GM18502 (cell line): ENCODE data around the gene CCND1.

Experiments
- ATAC-seq: cut with Tn5 transposase; IDR thresholded peaks from one replicate; pipeline ENCODE4 v1.9.1; 2021; ENCODE audit warnings: mild to moderate bottlenecking; ENCODE audit not compliant: unreplicated experiment, poor library complexity

CCND1 gene

DNA sequence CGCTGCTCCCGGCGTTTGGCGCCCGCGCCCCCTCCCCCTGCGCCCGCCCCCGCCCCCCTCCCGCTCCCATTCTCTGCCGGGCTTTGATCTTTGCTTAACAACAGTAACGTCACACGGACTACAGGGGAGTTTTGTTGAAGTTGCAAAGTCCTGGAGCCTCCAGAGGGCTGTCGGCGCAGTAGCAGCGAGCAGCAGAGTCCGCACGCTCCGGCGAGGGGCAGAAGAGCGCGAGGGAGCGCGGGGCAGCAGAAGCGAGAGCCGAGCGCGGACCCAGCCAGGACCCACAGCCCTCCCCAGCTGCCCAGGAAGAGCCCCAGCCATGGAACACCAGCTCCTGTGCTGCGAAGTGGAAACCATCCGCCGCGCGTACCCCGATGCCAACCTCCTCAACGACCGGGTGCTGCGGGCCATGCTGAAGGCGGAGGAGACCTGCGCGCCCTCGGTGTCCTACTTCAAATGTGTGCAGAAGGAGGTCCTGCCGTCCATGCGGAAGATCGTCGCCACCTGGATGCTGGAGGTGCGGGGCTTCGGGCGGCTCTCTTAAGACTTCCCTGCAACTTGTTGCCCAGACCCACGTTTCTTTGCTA, at the start of gene CCND1:
Gene CCND1 (plus strand): TSS at position 162 of the 587 bp plus-strand sequence. CDS start 158 bp downstream, at position 320.
- ATAC-seq = no peak

GRCh38 chr11:69592986-69593650, 47.8 kb upstream of the CCND1 start:
- no peak for ATAC-seq

DNA sequence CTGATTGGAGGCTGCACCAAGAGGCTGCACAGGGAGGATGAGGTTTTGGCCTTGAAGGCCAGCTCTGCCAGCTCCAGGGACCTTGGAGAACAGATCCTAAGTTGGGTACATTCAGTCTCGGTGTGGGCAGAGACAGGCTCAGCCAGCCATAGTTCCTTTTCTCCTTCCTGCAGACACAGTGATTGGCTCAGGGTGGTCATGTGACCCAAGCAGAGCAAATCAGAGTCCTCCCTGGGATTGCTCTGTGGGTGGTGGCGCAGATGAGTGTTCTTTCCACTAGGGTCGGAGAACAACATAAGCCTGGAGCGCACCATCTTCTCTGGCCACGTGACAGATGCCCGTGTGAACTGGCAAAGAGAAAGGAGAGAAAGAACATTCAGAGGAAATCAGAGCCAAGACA, 47.1 kb upstream of the CCND1 start:
- no peak for ATAC-seq

- no peak for ATAC-seq
Measured at GRCh38 chr11:69594481-69594880, 46.5 kb upstream of the CCND1 start.

DNA sequence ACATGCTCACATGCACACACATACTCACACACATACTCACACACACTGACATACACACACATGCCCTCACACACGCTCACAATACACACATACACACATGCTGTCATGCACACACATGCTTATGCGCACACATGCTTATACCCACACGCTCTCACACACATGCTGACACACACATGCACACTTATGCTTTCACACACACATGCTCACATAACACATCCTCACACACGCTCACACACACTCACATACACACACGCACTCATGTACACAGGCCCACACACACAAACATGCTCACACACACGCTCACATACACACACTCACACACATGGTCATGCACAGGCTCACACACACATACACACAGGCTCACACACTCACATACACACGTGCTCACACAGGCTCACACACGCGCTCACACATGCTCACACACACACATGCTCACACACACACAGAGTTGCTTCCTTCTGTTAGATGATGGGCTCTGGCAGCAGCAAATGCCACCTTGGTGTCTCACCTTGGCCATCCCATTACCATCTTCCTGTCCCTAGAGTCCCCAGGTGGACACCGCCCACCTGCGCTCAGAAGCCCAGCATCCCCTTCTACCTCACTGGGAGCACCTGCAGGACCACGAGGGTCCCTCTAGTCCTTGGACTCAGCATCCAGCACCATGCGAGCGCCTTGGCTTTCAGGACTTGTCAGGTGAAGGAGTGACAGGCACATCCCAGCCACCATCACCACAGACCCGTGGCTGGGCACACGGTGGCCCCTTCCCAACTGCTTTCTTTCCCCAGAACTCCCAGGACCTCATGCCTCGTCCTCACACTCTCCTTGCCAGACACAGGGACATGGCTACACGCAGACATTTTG, 44.9 kb upstream of the CCND1 start:
- no peak for ATAC-seq

- no peak for ATAC-seq
Measured at GRCh38 chr11:69598147-69598546, 42.8 kb upstream of the CCND1 start.

DNA sequence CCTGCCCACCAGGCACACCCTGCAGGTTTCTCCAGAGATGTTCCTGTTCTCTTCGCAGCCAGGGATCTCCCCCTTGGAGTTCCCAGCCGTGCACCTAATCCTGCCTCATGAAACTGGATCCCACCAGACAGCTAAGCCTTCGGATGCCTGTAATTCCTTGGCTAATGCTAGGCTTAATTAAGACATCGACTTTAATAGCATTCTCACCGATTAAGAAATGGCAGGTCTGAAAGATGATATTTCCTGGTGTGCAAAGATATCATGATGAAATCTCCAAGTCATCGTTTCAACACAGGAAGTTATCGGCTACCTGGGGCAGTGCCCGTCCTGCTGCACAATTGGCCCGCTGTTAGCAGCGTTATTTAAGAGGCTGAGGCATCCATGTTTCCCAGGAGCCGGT, 41.5 kb upstream of the CCND1 start:
- ATAC-seq = no peak

GRCh38 chr11:69600001-69600400, 41.0 kb upstream of the CCND1 start:
- ATAC-seq = no peak

DNA sequence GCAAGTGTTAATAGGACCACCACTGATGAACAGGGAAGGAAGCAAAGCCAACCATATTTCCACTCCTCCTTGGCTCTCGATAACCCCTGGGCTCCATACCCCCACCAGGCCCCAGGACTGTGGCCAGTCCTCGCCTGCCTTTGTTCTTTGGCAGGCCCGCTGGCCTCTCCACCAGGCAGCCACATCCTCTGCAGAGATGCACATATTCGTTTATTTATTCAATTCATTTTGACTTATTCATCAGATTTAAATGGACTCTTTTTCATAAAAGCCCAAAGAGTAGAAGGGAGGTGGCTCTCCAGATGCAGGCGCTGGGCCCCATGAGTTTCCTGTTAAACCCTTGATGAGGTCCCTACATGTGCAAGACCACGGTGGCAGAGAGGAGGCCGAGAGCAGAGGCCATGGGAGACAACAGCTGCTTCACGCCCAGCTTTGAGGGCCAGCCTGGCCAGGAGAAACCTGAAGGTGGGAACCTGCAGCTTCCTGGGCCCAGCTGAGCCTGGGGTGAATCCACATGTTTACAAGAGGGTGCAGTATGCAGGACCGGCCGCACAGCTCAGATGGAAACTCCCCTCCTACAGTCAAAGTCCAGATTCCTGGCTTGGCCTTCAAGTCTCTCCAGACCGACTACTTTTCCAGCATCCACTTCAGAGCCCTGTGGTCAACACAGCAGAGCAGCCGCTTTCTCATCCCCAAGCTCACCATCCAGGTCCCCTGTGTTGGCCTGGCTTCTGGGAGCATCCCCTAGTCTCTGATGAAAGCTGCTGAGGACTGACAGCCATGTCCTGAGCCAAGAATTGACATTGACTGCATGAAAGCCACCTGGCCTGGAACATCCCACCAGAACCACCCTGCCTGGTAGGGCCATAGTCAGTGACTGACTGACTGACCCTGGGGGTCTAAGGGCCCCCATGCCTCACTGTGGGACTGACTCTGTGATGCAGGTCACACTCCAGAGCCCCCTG, 39.7 kb upstream of the CCND1 start:
- no peak for ATAC-seq

DNA sequence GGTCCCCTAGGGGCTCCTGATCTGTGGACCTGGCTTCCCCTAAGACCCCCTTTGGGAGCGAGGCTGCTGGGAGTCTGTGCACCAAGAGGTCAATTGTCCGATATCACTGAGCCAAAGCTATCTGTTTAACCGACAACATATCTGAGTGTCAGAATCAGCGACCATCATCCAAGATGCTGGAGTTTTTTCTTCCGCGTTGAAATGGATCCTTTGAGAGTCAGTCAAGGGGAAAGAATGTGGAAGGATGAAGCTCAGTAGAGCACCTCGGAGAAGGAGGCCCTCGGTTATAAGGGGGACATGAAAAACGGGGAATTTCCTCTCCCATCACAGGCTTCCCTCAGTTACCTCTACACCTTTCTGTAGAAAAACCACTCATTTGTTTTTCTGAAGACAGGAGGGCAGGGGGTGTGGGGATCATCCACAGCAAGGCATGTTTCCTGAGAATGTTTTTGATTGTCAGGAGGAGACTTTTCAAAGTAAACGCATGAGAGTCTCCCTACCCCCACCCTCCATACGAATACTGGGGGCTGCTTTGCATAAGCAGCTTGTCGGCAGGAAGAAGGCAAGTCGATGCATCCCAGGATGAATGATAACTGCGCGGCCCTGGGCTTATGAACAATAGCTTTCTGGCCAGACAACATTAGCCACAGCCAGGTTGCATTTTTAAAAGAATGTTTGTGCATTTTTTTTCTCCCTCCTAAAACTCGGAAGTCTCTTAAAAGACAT, 37.7 kb upstream of the CCND1 start:
- no peak for ATAC-seq

- no peak for ATAC-seq
Measured at GRCh38 chr11:69604055-69604454, 36.9 kb upstream of the CCND1 start.

DNA sequence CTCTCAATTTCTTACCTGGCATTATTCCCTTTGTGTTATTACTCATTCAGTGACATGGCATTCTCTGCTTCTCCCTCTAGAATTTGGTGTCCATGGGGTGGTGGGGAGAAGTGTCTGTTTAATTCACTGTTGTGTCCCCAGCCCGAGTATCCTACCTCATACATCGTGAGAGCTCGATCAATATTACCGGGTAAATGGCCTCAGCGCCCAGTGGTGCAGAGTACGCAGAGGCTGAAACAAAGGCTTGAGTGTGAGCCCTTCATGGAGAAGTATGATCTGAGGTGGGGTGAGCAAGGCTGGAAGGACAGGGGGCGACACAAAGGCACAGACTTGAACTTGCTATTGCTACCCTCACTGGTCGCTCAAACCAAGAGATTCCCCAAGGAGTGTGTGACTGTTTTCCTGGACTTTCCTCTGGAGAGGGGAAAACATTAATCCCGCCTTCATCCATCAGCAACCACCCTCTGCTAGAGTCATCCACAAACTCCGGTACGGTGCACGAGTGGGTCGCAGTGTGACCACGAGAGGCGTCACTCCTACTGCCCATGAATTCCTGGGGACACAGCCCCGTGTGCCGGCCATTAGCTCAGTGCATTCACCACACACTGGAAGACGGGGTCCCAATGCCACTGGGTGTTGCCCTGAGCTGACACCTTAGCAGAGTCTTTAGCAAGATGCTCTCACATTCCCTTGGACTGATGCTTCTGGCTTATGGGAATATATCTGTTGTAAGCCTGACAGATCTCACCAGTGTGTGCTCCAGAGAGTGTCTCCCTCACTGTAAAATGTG, 35.0 kb upstream of the CCND1 start:
- ATAC-seq = no peak

DNA sequence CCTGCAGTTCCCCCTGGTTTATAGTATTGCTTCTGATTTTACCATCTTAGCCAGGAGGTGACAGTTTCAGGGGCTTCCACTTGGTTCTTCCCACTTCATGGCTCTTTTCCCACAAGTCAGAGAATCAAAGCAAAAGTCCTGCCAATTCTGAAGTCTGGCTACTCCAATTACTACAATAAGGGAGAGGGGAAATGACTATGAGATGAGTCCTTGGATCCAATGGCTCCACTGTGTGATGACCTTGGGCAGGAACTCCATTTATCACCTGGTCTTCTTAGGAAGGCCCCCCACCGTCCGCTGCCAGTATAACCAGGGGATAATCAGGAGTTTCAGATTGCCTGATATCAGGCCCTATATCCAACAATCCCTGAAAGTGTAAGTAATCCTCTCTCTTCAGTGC, 31.6 kb upstream of the CCND1 start:
- no peak for ATAC-seq

- ATAC-seq = no peak
Measured at GRCh38 chr11:69611548-69612526, 29.1 kb upstream of the CCND1 start.

DNA sequence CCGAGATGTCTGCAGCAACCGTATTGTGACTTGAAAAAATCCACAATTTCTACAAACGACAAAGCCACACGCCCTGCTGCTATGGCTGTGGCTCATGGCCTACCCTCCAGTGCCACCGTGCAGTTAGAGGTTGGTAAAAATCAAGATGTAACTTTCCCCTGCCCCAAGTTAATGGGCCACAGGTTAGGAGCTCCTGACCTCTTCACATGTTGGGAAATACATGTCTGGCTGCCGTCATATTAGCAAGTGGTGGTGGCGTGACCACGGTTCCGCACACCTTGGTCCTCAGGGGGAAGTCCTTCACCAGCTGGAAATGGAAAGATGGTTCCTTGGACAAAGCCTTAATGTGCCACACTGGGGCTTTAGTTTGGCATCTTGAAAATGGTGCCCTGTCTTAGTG, 27.4 kb upstream of the CCND1 start:
- ATAC-seq = no peak

DNA sequence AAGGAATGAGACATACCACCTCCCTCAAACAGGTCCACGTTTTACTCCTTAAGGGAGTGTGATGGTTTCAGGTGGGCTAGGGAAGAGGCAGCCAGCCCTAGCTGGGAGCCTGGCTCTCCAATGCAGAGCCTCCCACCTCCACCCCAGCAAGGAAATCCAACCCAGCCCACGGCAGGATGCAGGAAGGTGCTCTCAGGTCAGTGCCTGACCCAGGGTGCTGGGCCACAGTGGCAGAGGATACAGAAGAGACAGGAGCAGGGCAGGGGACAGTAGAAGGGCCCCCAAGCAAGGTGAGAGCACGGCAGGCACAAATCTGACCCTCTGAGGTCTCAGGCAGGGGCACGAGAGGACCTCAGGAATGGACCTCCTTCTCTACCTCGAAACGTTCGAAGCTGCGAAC, 26.9 kb upstream of the CCND1 start:
- ATAC-seq = no peak

DNA sequence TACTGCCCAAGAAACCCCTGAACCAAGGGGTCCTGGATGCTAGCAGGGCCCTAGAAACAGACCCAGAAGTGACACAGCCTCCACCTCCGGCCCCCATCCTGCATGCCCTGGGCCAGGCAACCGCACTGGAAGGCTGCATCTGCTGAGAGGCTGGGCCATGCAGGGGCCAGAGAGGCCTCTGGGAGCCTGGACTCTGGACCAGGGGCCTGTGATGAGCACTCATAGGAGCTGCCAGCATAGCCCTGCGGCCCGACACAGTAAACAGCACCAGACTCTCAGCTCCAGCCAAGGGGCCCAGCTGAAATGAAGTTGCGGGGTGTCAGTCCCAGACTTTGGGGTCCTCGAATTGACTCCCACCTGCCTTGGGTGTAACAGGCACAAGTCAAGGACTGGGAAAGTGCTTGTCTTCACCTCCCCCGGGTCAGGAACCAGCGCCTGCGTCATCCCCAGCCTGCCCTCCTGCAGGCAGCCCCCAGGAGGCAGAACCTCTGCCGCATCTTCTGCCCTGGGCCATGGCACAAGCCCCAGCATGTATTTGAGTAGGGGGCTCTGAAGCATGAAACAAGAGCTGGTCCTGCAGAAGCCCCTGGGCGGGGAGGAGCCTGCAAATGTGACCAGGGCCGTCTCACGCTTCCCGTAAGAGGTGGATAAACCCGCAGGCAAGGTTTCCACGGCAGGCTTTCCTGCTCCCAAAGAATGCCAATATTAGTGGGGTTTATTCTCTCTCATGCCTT, 25.2 kb upstream of the CCND1 start:
- ATAC-seq = no peak
